ENCODE measurements around the gene GALNT4. TPM values are rescaled to one million over a fixed set of nuclear protein-coding genes. Genes with fewer than 3 reads are reported as not detected.
A peak's percentile ranks its signal among the peaks of the same experiment; 100 is the strongest.

The GALNT4 gene
- total and polyA plus RNA-seq, 2 of the 13 experiments (the other 11 are each of a cell fraction or from before 2014, with no cell fraction given), result 4.9 to 6.8 TPM

DNA sequence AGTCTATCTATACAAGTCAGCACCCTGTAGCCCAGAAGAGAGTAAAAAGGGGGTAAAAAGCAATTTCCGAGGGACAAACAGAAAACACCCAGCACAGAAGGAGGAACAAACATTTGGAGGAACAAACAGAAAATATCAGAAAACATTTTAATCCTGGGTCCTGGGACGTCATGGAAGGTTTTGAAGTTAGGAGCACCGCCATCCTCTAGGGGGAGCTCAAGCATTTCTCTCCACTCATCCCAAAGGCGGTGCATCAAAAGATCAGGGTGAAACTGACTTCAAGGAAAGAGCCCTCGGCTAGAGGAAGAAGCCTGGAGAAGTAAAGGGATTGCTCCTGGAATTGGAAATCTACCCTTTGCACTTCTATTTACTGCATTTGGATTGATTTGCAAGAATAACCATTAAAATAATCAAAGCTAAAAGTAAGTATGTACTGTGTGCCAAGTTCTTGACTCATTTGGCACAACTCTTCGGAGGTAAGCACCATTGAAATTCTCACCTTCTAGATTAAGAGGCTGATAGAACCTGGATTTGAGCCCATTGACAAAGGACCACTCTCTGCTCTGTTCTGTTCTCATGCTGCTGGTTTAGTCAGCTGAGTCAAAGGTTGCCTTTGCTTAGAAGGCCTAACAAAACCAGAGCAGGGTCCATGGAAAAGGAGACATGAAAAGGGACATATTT, 18.5 kb upstream of the GALNT4 start:
- Histone ChIP-seq H3K9ac (ENCODE audit: insufficient read depth, low read depth, low read length) (no peak overlapping the region), H4K20me1 (ENCODE audit: insufficient read depth, low read length) (no peaks in the 10 kb centered on the region; the same call in 1 of the 2 replicates), H3K4me2 (ENCODE audit: low read depth, low read length) (no peak overlapping the region), H3K27ac (ENCODE audit: extremely low read length, insufficient read depth, low read length) (no peak overlapping the region), H3K36me3 (replicated peaks in 1 of 2; ENCODE audit: control insufficient read depth in 1 of 2, insufficient read depth in 2 of 2, low read length in 2 of 2) (no peaks in the 10 kb centered on the region), H3K27me3 (ENCODE audit: control insufficient read depth in 1 of 2, insufficient read depth in 2 of 2, low read length in 2 of 2) (no peaks in the 10 kb centered on the region), H3K4me1 (ENCODE audit: insufficient read depth, low read length) (peaks cover 23% of the 10 kb centered on the region), H3K79me2 (ENCODE audit: insufficient read depth, low read length) (no peaks in the 10 kb centered on the region), H2AFZ (ENCODE audit: low read length) (no peak overlapping the region), H3K4me3 (replicated peaks in 1 of 3; ENCODE audit: insufficient read depth in 1 of 3, low read depth in 2 of 3, low read length in 3 of 3) (no peak overlapping the region), H3K9me3 (ENCODE audit: low read length) (no peaks in the 10 kb centered on the region)
- 25% methylated on average over 6 of the region's 6 CpGs for WGBS (ENCODE audit: low lambda C conversion rate)
- in situ Hi-C loops (cut with HindIII; ENCODE audit: extremely low pct_ligation_motif_present, low pct_unique_long_range_greater_than_20kb) (loop anchor here (5.0 to 25.0 kb wide), 3 partner anchors 162 to 559 kb away; partner anchors contain the start of gene ATP2B1), intact Hi-C loops (cut with micrococcal nuclease; ENCODE audit: unreplicated experiment) (loop anchor here (1.0 to 5.0 kb wide), 5 partner anchors 89 to 1399 kb away; partner anchors contain the start of gene ATP2B1)
- peak; percentile 73 for DNase-seq (ENCODE audit: low spot score)
- no TSS peak for BruUV-seq (replicated peaks)
- ChIA-PET POLR2A (no interaction called here), CTCF (ENCODE audit: low intra/inter-chr PET ratio, low total read pairs) (interaction anchor here (2.4 kb wide), 1 partner anchor 560 kb away, joined by 12 read pairs; no protein-coding TSS in a partner anchor)
- peak; percentile 86 for ATAC-seq
- FAIRE-seq, result peak; percentile 78
- TF ChIP-seq ERF (CRISPR knock-in tag; IDR thresholded peaks at IDR 0.05) (peak; percentile 41; the same call in 1 of the 2 replicates), KAT8 (CRISPR knock-in tag; IDR thresholded peaks at IDR 0.05) (peak; percentile 12; the same call in 1 of the 2 replicates), ZMYM4 (CRISPR knock-in tag; IDR thresholded peaks at IDR 0.05) (0 out of 2 replicates have a peak, but pooled peaks have one; percentile 28), BORCS8-MEF2B (CRISPR knock-in tag; IDR thresholded peaks at IDR 0.05) (no peak), ATF1 (CRISPR knock-in tag; IDR thresholded peaks at IDR 0.05) (peak; percentile 16; the same call in 1 of the 2 replicates), RAD21 (CRISPR knock-in tag; IDR thresholded peaks at IDR 0.05) (peak; percentile 84), BCL6 (CRISPR knock-in tag; IDR thresholded peaks at IDR 0.05) (no peak; the same call in 1 of the 2 replicates), ZNF709 (CRISPR knock-in tag; IDR thresholded peaks at IDR 0.05) (0 out of 2 replicates have a peak, but pooled peaks have one; percentile 45), POLR2G (IDR thresholded peaks at IDR 0.05; ENCODE audit: low read depth, low read length) (no peak), TCF7L2 (IDR thresholded peaks at IDR 0.05; ENCODE audit: low read depth, low read length) (no peak), SMC3 (IDR thresholded peaks at IDR 0.05; ENCODE audit: low read length) (peak; percentile 93), PHF5A (CRISPR knock-in tag; IDR thresholded peaks at IDR 0.05; ENCODE audit: low read depth, unreplicated experiment) (no peak), FOXK2 (IDR thresholded peaks at IDR 0.05) (no peak), STAG1 (CRISPR knock-in tag; IDR thresholded peaks at IDR 0.05) (peak; percentile 96), TRIM24 (CRISPR knock-in tag; IDR thresholded peaks at IDR 0.05) (no peak)
- TF ChIP-seq, protein P1, sequence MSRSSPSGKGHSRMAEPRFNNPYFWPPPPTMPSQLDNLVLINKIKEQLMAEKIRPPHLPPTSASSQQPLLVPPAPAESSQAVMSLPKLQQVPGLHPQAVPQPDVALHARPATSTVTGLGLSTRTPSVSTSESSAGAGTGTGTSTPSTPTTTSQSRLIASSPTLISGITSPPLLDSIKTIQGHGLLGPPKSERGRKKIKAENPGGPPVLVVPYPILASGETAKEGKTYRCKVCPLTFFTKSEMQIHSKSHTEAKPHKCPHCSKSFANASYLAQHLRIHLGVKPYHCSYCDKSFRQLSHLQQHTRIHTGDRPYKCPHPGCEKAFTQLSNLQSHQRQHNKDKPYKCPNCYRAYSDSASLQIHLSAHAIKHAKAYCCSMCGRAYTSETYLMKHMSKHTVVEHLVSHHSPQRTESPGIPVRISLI (CRISPR knock-in tag; IDR thresholded peaks at IDR 0.05; ENCODE audit: borderline replicate concordance), result no peak
- TF ChIP-seq, protein P2, sequence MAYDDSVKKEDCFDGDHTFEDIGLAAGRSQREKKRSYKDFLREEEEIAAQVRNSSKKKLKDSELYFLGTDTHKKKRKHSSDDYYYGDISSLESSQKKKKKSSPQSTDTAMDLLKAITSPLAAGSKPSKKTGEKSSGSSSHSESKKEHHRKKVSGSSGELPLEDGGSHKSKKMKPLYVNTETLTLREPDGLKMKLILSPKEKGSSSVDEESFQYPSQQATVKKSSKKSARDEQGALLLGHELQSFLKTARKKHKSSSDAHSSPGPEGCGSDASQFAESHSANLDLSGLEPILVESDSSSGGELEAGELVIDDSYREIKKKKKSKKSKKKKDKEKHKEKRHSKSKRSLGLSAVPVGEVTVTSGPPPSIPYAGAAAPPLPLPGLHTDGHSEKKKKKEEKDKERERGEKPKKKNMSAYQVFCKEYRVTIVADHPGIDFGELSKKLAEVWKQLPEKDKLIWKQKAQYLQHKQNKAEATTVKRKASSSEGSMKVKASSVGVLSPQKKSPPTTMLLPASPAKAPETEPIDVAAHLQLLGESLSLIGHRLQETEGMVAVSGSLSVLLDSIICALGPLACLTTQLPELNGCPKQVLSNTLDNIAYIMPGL (CRISPR knock-in tag; IDR thresholded peaks at IDR 0.05; ENCODE audit: borderline replicate concordance in 1 of 2, low read depth in 1 of 2), result 0 out of 4 replicates have a peak, but pooled peaks of 1 of the 2 experiments have one; percentile 48
- TF ChIP-seq, protein P3, sequence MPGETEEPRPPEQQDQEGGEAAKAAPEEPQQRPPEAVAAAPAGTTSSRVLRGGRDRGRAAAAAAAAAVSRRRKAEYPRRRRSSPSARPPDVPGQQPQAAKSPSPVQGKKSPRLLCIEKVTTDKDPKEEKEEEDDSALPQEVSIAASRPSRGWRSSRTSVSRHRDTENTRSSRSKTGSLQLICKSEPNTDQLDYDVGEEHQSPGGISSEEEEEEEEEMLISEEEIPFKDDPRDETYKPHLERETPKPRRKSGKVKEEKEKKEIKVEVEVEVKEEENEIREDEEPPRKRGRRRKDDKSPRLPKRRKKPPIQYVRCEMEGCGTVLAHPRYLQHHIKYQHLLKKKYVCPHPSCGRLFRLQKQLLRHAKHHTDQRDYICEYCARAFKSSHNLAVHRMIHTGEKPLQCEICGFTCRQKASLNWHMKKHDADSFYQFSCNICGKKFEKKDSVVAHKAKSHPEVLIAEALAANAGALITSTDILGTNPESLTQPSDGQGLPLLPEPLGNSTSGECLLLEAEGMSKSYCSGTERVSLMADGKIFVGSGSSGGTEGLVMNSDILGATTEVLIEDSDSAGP (CRISPR knock-in tag; IDR thresholded peaks at IDR 0.05; ENCODE audit: borderline replicate concordance), result no peak
- TF ChIP-seq, protein P4, sequence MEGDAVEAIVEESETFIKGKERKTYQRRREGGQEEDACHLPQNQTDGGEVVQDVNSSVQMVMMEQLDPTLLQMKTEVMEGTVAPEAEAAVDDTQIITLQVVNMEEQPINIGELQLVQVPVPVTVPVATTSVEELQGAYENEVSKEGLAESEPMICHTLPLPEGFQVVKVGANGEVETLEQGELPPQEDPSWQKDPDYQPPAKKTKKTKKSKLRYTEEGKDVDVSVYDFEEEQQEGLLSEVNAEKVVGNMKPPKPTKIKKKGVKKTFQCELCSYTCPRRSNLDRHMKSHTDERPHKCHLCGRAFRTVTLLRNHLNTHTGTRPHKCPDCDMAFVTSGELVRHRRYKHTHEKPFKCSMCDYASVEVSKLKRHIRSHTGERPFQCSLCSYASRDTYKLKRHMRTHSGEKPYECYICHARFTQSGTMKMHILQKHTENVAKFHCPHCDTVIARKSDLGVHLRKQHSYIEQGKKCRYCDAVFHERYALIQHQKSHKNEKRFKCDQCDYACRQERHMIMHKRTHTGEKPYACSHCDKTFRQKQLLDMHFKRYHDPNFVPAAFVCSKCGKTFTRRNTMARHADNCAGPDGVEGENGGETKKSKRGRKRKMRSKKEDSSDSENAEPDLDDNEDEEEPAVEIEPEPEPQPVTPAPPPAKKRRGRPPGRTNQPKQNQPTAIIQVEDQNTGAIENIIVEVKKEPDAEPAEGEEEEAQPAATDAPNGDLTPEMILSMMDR (CRISPR knock-in tag; IDR thresholded peaks at IDR 0.05), result peak; percentile 87
